ENCODE results near the gene IGFBP3. TPM values are rescaled to one million over a fixed set of nuclear protein-coding genes. Genes with fewer than 3 reads are reported as not detected.

Gene IGFBP3
- total RNA-seq, 1 donor from 2014 or later = not detected

GRCh38 chr7:45914911-45915310, 6.2 kb downstream of the IGFBP3 start:
- ATAC-seq (ENCODE audit: low read depth) (no peak), DNase-seq (no peak)
- no peaks in the 10 kb centered on the region for H3K9me3 Mint-ChIP-seq
- H3K4me3 Mint-ChIP-seq = no peak overlapping the region
- intact Hi-C loops (cut with micrococcal nuclease) = no loop called here
- H3K27me3 Mint-ChIP-seq = peaks cover 49% of the 10 kb centered on the region
- no peaks in the 10 kb centered on the region for H3K36me3 Mint-ChIP-seq (ENCODE audit: low read depth)
- POLR2A ChIA-PET = no interaction called here
- H3K4me1 Mint-ChIP-seq = no peaks in the 10 kb centered on the region
- no peak for TF ChIP-seq CTCF (IDR thresholded peaks at IDR 0.05)
- no peak overlapping the region for H3K27ac Mint-ChIP-seq
- CTCF ChIA-PET = no interaction called here

- Mint-ChIP-seq H3K9me3 (peaks cover 6% of the 10 kb centered on the region), H3K27me3 (peaks cover 36% of the 10 kb centered on the region), H3K4me1 (no peaks in the 10 kb centered on the region), H3K4me3 (no peak overlapping the region), H3K36me3 (ENCODE audit: low read depth) (no peaks in the 10 kb centered on the region), H3K27ac (no peak overlapping the region)
- DNase-seq (no peak), ATAC-seq (ENCODE audit: low read depth) (no peak)
- POLR2A ChIA-PET = no interaction called here
- no peak for TF ChIP-seq CTCF (IDR thresholded peaks at IDR 0.05)
- intact Hi-C loops (cut with micrococcal nuclease) = no loop called here
- CTCF ChIA-PET = no interaction called here
Observed at GRCh38 chr7:45912972-45913371, 8.1 kb downstream of the IGFBP3 start.

DNA sequence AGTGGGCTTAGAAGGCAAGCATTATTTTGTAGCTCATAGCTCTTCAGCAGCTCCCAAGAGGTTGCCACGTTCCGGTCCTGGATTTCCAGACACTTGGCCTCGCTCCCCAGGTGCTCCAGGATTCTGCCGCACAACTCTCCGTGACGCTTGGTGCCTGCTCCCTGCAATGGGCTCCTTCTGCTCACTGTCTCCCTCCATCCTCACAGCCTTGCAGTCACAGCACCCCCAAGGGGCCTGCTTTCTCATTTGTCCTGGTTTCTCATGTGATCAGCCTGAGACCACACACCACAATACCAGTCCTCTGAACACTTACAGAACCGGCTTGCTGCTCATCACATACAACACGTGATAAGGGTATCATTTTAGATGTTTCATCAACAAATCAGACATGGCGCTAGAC, 9.8 kb downstream of the IGFBP3 start:
- Mint-ChIP-seq H3K36me3 (ENCODE audit: low read depth) (no peaks in the 10 kb centered on the region), H3K27ac (no peak overlapping the region), H3K9me3 (peaks cover 6% of the 10 kb centered on the region), H3K4me1 (no peaks in the 10 kb centered on the region), H3K27me3 (peaks cover 25% of the 10 kb centered on the region), H3K4me3 (no peak overlapping the region)
- POLR2A ChIA-PET = no interaction called here
- CTCF ChIA-PET = no interaction called here
- no peak for ATAC-seq (ENCODE audit: low read depth)
- no peak for DNase-seq
- intact Hi-C loops (cut with micrococcal nuclease) = no loop called here
- TF ChIP-seq CTCF (IDR thresholded peaks at IDR 0.05) = no peak

GRCh38 chr7:45910855-45911254, 10.2 kb downstream of the IGFBP3 start:
- Mint-ChIP-seq H3K27ac (no peak overlapping the region), H3K4me1 (no peaks in the 10 kb centered on the region), H3K27me3 (peaks cover 20% of the 10 kb centered on the region), H3K36me3 (ENCODE audit: low read depth) (no peaks in the 10 kb centered on the region), H3K9me3 (peaks cover 6% of the 10 kb centered on the region), H3K4me3 (no peak overlapping the region)
- TF ChIP-seq CTCF (IDR thresholded peaks at IDR 0.05) = no peak
- intact Hi-C loops (cut with micrococcal nuclease) = no loop called here
- ChIA-PET POLR2A (no interaction called here), CTCF (no interaction called here)
- DNase-seq = no peak
- ATAC-seq (ENCODE audit: low read depth) = no peak

DNA sequence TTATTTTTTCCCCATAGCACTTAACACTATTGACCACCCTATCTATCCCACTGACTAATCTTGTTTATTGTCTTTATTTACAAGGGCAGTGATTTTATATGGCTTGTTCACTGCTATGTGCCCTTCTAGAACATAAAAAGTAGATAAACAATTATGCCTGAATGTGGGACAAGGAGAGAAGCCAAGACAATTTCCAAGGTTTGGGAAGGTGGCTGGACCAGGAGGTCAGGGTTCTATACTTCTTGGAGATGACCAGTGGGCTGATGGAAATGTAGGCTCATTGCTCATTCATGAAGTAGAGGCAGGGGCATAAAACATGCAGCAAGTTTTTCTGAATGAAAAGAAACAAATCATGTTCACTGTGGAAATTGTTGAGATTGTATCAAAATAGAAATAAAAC, 11.5 kb downstream of the IGFBP3 start:
- Mint-ChIP-seq H3K4me3 (no peak overlapping the region), H3K9me3 (peaks cover 6% of the 10 kb centered on the region), H3K27me3 (peaks cover 19% of the 10 kb centered on the region), H3K4me1 (no peaks in the 10 kb centered on the region), H3K27ac (no peak overlapping the region), H3K36me3 (ENCODE audit: low read depth) (no peaks in the 10 kb centered on the region)
- no peak for TF ChIP-seq CTCF (IDR thresholded peaks at IDR 0.05)
- ChIA-PET POLR2A (no interaction called here), CTCF (no interaction called here)
- DNase-seq (no peak), ATAC-seq (ENCODE audit: low read depth) (no peak)
- intact Hi-C loops (cut with micrococcal nuclease) = no loop called here
